ENCODE measurements around the gene NFATC2. TPM values are rescaled to one million over a fixed set of nuclear protein-coding genes. Genes with fewer than 3 reads are reported as not detected.

NFATC2 gene
- total RNA-seq, 2 experiments from 2014 or later: 32.5 to 33.2 TPM

DNA sequence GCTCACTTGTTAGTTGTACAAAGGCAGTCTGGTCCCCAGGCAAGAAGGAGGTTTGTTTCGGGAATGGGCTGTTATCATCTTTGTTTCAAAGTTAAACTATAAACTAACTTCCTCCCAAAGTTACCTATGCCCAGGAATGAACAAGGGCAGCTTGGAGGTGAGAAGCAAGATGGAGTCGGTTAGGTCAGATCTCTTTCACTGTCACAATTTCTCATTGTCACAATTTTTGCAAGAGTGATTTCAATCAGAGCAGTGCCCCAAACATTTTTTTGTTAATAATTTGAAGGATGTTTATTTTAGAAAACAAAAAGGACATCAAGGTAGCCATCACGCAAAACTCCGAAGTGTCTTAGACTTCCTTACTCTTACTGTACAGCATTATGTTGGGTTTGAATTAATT lies 170.8 kb downstream of the NFATC2 start:
- Histone ChIP-seq H3K27me3 (ENCODE audit: control insufficient read depth in 1 of 2, insufficient read depth in 2 of 2, low read length in 2 of 2) (no peaks in the 10 kb centered on the region), H3K27ac (ENCODE audit: low read depth in 1 of 2, low read length in 2 of 2) (no peak overlapping the region), H3K9me3 (ENCODE audit: control insufficient read depth in 1 of 2, insufficient read depth in 1 of 2, low read length in 2 of 2) (no peaks in the 10 kb centered on the region), H3K4me1 (ENCODE audit: insufficient read depth, low read length) (peaks cover 8% of the 10 kb centered on the region), H3K36me3 (ENCODE audit: insufficient read depth, low read length) (no peaks in the 10 kb centered on the region), H3K4me3 (ENCODE audit: low read length) (no peak overlapping the region)
- Mint-ChIP-seq H3K36me3 (ENCODE audit: low read depth) (no peaks in the 10 kb centered on the region), H3K27me3 (no peaks in the 10 kb centered on the region), H3K4me3 (no peak overlapping the region), H3K27ac (no peak overlapping the region), H3K4me1 (ENCODE audit: low read depth) (no peaks in the 10 kb centered on the region), H3K9me3 (no peaks in the 10 kb centered on the region)
- POLR2A ChIA-PET: interaction anchor here (1.7 kb wide), 1 partner anchor 29 kb away, joined by 4 read pairs; no protein-coding TSS in a partner anchor
- CTCF ChIA-PET: interaction anchor here (0.6 to 1.2 kb wide), 4 partner anchors 38 to 252 kb away, joined by 3 to 4 read pairs (median 3); no protein-coding TSS in a partner anchor
- no peak for ATAC-seq (ENCODE audit: poor library complexity)
- TF ChIP-seq, protein P1, sequence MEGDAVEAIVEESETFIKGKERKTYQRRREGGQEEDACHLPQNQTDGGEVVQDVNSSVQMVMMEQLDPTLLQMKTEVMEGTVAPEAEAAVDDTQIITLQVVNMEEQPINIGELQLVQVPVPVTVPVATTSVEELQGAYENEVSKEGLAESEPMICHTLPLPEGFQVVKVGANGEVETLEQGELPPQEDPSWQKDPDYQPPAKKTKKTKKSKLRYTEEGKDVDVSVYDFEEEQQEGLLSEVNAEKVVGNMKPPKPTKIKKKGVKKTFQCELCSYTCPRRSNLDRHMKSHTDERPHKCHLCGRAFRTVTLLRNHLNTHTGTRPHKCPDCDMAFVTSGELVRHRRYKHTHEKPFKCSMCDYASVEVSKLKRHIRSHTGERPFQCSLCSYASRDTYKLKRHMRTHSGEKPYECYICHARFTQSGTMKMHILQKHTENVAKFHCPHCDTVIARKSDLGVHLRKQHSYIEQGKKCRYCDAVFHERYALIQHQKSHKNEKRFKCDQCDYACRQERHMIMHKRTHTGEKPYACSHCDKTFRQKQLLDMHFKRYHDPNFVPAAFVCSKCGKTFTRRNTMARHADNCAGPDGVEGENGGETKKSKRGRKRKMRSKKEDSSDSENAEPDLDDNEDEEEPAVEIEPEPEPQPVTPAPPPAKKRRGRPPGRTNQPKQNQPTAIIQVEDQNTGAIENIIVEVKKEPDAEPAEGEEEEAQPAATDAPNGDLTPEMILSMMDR (IDR thresholded peaks at IDR 0.05): no peak
- no peak for DNase-seq
- intact Hi-C loops (cut with DNase I, micrococcal nuclease): loop anchor here (1.0 to 5.0 kb wide), 3 partner anchors 224 to 781 kb away; no protein-coding TSS in a partner anchor

DNA sequence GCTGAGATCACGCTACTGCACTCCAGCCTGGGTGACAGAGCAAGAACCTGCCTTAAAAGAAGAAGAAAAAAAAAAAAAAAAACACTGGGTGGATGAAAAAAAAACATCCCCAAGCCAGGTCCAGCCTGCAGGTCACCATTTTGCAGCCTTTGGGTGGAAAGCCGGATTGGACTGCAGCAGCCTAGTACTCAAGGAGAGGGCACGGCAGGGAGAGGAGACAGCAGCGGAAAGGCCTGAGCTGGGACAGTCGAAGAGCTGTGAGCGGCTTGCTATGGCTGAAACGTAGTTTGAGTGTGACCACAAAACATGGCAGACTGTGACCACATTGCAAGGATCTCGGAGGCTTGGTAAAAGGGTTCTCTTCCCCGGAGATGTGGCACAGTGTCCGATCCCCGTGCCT lies 173.0 kb downstream of the NFATC2 start:
- Histone ChIP-seq H3K4me1 (ENCODE audit: insufficient read depth, low read length) (peaks cover 8% of the 10 kb centered on the region), H3K27me3 (ENCODE audit: control insufficient read depth in 1 of 2, insufficient read depth in 2 of 2, low read length in 2 of 2) (no peaks in the 10 kb centered on the region), H3K4me3 (ENCODE audit: low read length) (no peak overlapping the region), H3K27ac (ENCODE audit: low read depth in 1 of 2, low read length in 2 of 2) (no peak overlapping the region), H3K36me3 (ENCODE audit: insufficient read depth, low read length) (no peaks in the 10 kb centered on the region), H3K9me3 (ENCODE audit: control insufficient read depth in 1 of 2, insufficient read depth in 1 of 2, low read length in 2 of 2) (no peaks in the 10 kb centered on the region)
- no peak overlapping the region for H3K27ac Mint-ChIP-seq
- CTCF ChIA-PET: no interaction called here
- TF ChIP-seq, protein P1 (IDR thresholded peaks at IDR 0.05): no peak
- ATAC-seq (ENCODE audit: poor library complexity): no peak
- intact Hi-C loops (cut with DNase I, micrococcal nuclease): no loop called here
- POLR2A ChIA-PET: no interaction called here
- no peaks in the 10 kb centered on the region for H3K36me3 Mint-ChIP-seq (ENCODE audit: low read depth)
- H3K27me3 Mint-ChIP-seq: no peaks in the 10 kb centered on the region
- H3K4me3 Mint-ChIP-seq: no peak overlapping the region
- no peaks in the 10 kb centered on the region for H3K4me1 Mint-ChIP-seq (ENCODE audit: low read depth)
- H3K9me3 Mint-ChIP-seq: no peaks in the 10 kb centered on the region
- DNase-seq: no peak

DNA sequence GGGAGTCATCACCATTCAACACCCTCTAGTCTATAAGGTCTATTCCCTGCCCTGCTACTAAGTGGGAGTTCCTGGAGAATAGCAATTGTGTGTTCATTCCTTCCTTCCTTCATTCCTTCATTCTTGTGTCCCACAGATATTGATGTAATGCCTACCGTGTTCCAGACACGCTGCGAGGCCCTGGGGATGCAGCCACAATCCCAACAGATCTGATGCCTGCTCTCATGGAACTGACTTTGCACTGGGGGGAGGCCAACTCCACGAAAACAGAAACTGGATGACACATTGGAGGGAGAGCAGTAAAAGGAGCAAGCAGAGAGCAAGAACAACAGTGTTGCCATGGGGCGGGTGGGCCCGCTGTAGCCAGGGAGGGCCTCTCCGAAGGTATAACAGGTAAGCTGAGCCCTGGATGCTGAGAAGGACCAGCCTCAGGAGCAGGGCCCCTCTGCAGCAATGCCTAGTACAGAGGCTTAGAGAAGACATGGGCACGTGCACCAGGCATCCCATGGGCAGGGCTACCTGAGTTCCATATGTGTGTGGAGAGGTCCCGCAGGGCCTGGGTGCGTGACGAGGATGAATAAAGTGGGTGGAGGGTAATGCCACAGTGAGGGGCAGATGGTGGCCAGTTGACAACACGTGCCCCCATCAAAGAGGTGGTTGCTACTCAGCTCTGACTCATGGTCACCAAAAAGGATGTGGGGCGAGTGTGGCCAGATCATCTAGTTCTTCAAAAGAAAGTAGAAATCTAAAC lies 173.9 kb downstream of the NFATC2 start:
- H3K4me1 Mint-ChIP-seq (ENCODE audit: low read depth): no peaks in the 10 kb centered on the region
- no peak overlapping the region for H3K27ac Mint-ChIP-seq
- TF ChIP-seq, protein P1 (IDR thresholded peaks at IDR 0.05): no peak
- ChIA-PET POLR2A (no interaction called here), CTCF (no interaction called here)
- no peaks in the 10 kb centered on the region for H3K27me3 ChIP-seq (ENCODE audit: control insufficient read depth in 1 of 2, insufficient read depth in 2 of 2, low read length in 2 of 2)
- no peaks in the 10 kb centered on the region for H3K36me3 ChIP-seq (ENCODE audit: insufficient read depth, low read length)
- no peak overlapping the region for H3K4me3 Mint-ChIP-seq
- no peaks in the 10 kb centered on the region for H3K27me3 Mint-ChIP-seq
- H3K27ac ChIP-seq (ENCODE audit: low read depth in 1 of 2, low read length in 2 of 2): no peak overlapping the region
- no peak for DNase-seq
- H3K9me3 Mint-ChIP-seq: peaks cover 3% of the 10 kb centered on the region
- no peaks in the 10 kb centered on the region for H3K36me3 Mint-ChIP-seq (ENCODE audit: low read depth)
- no peak overlapping the region for H3K4me3 ChIP-seq (ENCODE audit: low read length)
- H3K9me3 ChIP-seq (ENCODE audit: control insufficient read depth in 1 of 2, insufficient read depth in 1 of 2, low read length in 2 of 2): peaks cover 0 to 2% of the 10 kb centered on the region in 2 experiments
- ATAC-seq (ENCODE audit: poor library complexity): no peak
- intact Hi-C loops (cut with DNase I, micrococcal nuclease): no loop called here
- peaks cover 8% of the 10 kb centered on the region for H3K4me1 ChIP-seq (ENCODE audit: insufficient read depth, low read length)
